ENCODE data around the gene MEST.
"Not testable (repeated sequence)": the region's sequence is repeated elsewhere in the genome, so short reads cannot be mapped to it uniquely, and the experiment has no call there.

Gene MEST

DNA sequence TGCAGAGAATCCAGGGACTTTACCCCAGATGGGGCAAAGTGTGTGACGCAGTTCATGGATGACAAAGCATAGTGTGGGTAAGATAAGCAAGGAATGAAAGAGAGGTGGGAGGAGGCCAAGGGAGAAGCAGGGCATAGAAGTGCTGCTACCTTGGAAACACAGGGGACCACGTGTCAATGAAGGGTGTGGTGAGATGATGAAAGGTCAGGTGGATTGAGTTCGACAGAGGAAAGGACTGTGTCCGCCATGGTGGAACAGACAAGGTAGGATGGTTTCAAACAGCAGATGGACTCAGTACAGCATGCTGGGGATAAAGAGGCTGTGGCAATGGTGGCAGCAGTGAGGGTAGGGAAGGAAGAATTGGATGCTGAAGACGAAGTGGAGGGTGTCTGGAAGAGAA lies 32.7 kb downstream of the MEST start:
- no peaks in the 10 kb centered on the region for H3K4me1 Mint-ChIP-seq (ENCODE audit: low read depth)
- no peaks in the 10 kb centered on the region for H3K27me3 Mint-ChIP-seq
- DNase-seq = no peak
- H3K4me3 Mint-ChIP-seq = no peak overlapping the region
- H3K27ac Mint-ChIP-seq = no peak overlapping the region
- H3K9me3 Mint-ChIP-seq = no peaks in the 10 kb centered on the region
- H3K36me3 Mint-ChIP-seq (ENCODE audit: low read depth) = peaks cover 5% of the 10 kb centered on the region

DNA sequence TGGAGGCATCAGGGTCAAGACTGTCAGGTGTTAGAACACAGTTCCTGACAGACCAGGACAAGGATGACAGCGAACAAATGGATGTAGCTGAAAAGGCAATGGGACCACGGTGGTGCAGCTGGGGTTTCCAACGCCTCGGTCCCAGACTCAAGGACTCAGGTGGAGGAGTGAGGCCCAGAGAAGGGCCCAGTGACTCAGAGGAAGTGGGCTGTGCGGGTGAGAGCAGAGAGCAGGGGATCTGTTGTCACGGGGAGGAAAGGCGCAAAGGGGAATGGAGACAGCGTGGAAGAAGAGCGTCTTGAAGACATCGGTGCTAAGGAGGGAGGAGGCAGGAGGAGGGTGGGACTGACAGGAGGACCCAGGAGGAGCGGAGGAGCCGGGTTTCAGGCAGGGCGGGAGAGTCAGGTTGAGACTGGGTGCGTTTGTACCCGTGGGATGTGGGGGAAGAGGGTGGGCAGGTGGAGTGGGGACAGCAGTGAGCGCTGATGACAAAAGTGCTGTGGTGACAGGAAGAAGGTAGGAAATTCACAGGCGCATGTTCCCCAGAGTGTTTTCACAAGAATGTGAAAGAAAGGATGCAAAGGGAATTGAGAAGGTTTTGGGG lies 36.0 kb downstream of the MEST start:
- H3K9me3 Mint-ChIP-seq; H3K36me3 Mint-ChIP-seq (ENCODE audit: low read depth); H3K27ac Mint-ChIP-seq; H3K27me3 Mint-ChIP-seq; H3K4me3 Mint-ChIP-seq; H3K4me1 Mint-ChIP-seq (ENCODE audit: low read depth); DNase-seq: not testable (repeated sequence)

DNA sequence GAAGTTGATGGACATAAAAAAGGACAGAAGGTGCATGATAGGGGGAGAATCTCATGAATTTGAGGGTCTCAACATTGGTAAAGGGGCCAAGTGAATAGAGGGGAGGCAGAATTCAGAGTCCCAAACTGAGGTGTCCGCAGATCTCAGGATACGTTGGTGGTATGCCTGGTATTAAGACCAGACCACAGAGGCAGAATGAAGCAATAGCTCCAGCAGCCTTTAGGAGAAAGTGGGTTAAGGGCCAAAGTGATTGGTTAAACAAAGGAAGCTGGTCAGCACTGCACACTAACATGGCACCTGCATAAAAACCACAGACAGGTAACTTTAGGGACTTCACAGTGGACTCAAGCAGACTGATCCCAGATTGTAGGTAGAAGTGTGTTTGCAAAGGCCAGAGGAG lies 37.5 kb downstream of the MEST start:
- Mint-ChIP-seq H3K9me3 (no peaks in the 10 kb centered on the region), H3K4me3 (no peak overlapping the region), H3K27ac (no peak overlapping the region), H3K36me3 (ENCODE audit: low read depth) (peaks cover 7% of the 10 kb centered on the region), H3K27me3 (no peaks in the 10 kb centered on the region), H3K4me1 (ENCODE audit: low read depth) (no peaks in the 10 kb centered on the region)
- DNase-seq = no peak

DNA sequence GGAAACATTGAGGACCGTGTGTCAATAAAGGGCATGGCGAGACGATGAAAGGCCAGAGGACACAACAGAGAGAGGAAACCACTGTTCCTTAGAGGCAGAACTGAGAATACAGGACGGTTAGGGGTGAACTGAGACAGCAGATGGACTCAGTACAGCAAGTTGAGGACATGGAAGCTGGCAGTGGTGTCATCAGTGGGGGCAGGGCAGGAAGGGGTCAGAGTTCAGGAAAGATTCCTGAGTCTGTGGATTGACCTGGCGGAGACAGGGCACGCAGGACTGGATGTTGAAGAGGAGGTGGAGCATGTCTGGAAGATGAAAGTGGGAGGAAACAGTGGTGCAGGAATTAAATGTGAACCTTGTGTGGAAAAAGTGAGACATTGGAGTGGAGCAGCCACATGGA lies 46.0 kb downstream of the MEST start:
- H3K27ac Mint-ChIP-seq; H3K27me3 Mint-ChIP-seq; H3K36me3 Mint-ChIP-seq (ENCODE audit: low read depth); H3K9me3 Mint-ChIP-seq; DNase-seq; H3K4me3 Mint-ChIP-seq; H3K4me1 Mint-ChIP-seq (ENCODE audit: low read depth): not testable (repeated sequence)

DNA sequence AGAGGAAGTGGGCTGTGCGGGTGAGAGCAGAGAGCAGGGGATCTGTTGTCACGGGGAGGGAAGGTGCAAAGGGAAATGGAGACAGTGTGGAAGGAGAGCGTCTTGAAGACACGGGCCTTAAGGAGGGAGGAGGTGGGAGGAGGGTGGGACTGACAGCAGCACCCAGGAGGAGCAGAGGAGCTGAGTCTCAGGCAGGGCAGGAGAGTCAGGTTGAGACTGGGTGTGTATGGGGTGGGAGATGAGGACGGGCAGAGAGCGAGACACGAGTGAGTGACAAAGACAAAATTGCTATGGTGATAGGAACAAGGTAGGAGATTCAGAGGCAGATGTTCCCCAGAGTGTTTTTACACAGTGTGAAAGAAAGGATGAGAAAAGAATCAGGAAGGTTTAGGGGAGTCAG lies 49.4 kb downstream of the MEST start:
- not testable (repeated sequence) for H3K27ac Mint-ChIP-seq; H3K36me3 Mint-ChIP-seq (ENCODE audit: low read depth); DNase-seq; H3K4me1 Mint-ChIP-seq (ENCODE audit: low read depth); H3K4me3 Mint-ChIP-seq; H3K27me3 Mint-ChIP-seq; H3K9me3 Mint-ChIP-seq

DNA sequence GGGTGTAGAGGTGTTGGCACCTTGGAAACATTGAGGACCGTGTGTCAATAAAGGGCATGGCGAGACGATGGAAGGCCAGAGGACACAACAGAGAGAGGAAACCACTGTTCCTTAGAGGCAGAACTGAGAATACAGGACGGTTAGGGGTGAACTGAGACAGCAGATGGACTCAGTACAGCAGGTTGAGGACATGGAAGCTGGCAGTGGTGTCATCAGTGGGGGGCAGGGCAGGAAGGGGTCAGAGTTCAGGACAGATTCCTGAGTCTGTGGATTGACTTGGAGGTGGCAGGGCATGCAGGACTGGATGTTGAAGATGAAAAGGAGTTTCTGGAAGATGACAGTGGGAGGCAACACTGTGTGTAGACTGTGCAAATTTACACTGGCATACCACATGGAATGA lies 50.4 kb downstream of the MEST start:
- not testable (repeated sequence) for H3K27me3 Mint-ChIP-seq; H3K9me3 Mint-ChIP-seq; H3K4me1 Mint-ChIP-seq (ENCODE audit: low read depth); DNase-seq; H3K4me3 Mint-ChIP-seq; H3K36me3 Mint-ChIP-seq (ENCODE audit: low read depth); H3K27ac Mint-ChIP-seq

DNA sequence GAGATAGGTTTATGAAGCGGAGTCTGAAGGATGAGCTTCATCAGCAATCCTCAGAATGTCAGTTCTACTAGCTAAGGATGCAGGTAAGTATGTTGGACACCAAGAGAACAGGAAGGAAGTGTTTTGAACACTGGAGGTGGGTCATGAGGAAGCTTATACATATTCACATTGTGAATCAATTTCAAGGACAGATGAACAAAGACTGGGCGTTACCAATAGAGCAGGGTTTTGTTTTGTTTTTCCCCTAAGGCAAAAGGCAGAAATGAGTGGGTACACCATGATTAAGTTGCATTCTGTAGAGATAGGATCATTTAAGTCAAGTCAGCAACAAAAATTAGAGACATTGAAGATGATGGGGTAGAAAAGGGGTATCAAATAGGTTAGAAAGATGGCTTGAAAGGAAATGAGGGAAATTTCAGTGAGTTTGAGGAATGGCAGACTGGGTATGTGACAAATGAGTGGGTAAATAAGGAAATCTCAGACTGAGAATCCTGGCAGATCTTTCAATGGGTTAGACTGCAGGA lies 51.7 kb downstream of the MEST start:
- H3K4me3 Mint-ChIP-seq = no peak overlapping the region

DNA sequence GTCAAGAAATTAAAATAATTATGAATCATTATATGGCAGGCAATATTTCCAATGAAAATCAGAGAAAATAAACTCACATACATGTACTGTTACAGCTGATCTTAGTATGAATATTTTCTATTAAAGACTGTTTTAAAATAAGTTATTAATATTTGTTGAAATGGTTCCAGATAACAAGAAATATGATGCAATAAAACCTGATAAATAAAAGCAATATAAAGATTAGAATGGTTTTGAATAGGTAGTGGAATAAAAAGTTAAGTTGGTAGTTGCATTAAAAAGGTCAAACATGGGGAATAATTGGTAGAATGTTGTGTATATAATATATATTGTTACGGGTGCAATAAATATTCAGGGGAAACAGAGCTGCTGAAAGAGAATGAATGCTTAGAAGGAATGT lies 52.5 kb downstream of the MEST start:
- Mint-ChIP-seq H3K27ac (no peak overlapping the region), H3K9me3 (no peaks in the 10 kb centered on the region), H3K4me1 (ENCODE audit: low read depth) (peaks cover 4% of the 10 kb centered on the region), H3K4me3 (no peak overlapping the region), H3K36me3 (ENCODE audit: low read depth) (peaks cover 24% of the 10 kb centered on the region), H3K27me3 (no peaks in the 10 kb centered on the region)
- no peak for DNase-seq

More for the DNA sequence above, 51.7 kb downstream of the MEST start:
- no peaks in the 10 kb centered on the region for H3K9me3 Mint-ChIP-seq
- no peaks in the 10 kb centered on the region for H3K27me3 Mint-ChIP-seq
- H3K27ac Mint-ChIP-seq = no peak overlapping the region
- H3K4me1 Mint-ChIP-seq (ENCODE audit: low read depth) = peaks cover 4% of the 10 kb centered on the region
- DNase-seq = no peak
- H3K36me3 Mint-ChIP-seq (ENCODE audit: low read depth) = peaks cover 19% of the 10 kb centered on the region

DNA sequence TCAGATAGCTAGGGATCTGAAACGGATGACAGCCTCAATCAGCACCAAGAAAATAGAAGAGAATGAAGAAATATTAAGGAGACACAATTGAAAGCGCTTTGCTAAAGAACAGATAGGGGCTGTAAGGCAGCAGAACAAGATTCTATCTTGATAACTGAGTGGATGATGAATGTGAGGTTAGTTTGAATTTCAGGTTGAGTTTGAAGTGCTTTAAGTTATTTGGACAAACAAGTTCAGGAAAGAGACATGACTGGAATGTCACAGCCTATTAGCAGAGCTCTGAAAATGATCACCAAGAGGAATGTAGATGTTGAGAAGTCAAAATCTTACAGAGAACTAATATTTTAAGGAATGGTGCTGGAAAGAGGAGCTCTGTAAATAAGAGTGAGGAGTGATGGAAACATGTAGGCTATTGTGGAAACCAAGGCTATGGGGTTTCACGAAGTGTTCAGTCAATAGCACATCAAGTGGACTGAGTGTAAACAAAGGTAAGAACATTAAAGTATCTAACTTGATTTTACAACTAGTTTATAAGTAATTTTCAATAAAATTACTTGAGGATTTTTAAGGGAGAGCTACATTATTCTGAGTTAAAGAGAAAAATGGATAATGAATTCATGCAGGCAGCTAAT lies 61.6 kb downstream of the MEST start:
- Mint-ChIP-seq H3K4me1 (ENCODE audit: low read depth) (no peaks in the 10 kb centered on the region), H3K27ac (no peak overlapping the region), H3K27me3 (no peaks in the 10 kb centered on the region), H3K36me3 (ENCODE audit: low read depth) (peaks cover 41% of the 10 kb centered on the region), H3K4me3 (no peak overlapping the region), H3K9me3 (no peaks in the 10 kb centered on the region)
- DNase-seq = no peak

DNA sequence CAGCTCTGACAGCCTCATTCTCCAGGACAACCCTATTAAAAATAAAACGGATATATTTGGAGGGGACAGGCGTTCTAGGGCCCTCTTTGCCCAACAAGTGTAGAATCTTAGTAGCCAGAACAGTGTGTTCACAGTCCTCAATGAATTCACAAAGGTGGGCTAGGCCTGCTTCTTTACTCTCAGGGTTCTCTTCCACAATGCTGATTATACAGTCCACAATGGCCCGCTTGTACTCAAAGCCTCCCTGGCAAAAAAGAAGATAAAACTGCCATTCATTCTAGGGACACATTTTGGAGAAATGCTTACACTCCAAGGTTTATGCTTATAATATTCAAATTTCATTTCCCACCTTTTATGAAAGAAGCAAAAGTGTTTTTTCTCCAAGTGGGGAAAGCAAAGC lies 62.6 kb downstream of the MEST start:
- Mint-ChIP-seq H3K4me3 (no peak overlapping the region), H3K36me3 (ENCODE audit: low read depth) (peaks cover 35% of the 10 kb centered on the region), H3K9me3 (no peaks in the 10 kb centered on the region), H3K27me3 (no peaks in the 10 kb centered on the region), H3K27ac (no peak overlapping the region), H3K4me1 (ENCODE audit: low read depth) (no peaks in the 10 kb centered on the region)
- no peak for DNase-seq
